Measurements from ENCODE around the gene VPS26C. TPM values are rescaled to one million over a fixed set of nuclear protein-coding genes. Genes with fewer than 3 reads are reported as not detected.

Gene VPS26C
- total and polyA plus RNA-seq, 2 of the 13 experiments (the other 11 are each of a cell fraction or from before 2014, with no cell fraction given): 30.3 to 39.7 TPM

DNA sequence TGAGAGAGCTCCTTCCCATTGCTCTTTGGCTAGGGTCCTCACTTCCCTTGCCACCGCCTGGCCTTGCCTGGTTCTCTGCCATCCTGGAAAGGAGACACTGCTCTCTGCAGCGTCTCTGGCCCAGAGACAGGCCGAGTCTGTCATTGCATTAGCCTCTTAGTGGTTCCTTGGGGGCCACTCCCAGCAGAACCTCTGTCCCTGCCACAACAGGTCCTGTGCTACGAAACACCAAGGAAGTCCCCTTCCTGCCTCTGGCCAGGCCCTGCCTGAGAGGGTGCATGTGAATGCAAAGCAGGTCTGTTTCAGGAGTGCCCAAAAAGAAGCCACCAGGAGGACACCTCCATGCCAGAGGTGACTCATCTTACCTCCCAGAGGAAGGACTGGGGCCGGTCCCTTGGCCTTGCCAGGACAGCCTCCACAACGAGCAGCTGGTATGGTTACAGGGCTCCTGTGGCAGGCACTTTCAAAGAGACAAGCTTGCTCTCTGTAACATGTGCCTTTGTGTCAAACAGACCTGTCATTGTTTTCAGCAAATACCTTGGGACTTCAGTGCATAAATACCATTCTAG is 59.6 kb downstream of the VPS26C start (continued):
- TF ChIP-seq ARID4A (CRISPR knock-in tag; IDR thresholded peaks at IDR 0.05; ENCODE audit: borderline replicate concordance) (0 out of 2 replicates have a peak, but pooled peaks have one; percentile 57), ISL2 (CRISPR knock-in tag; IDR thresholded peaks at IDR 0.05) (no peak), ARID2 (CRISPR knock-in tag; IDR thresholded peaks at IDR 0.05; ENCODE audit: borderline replicate concordance) (no peak), TEAD3 (CRISPR knock-in tag; optimal IDR thresholded peaks at IDR 0.05; ENCODE audit: borderline replicate concordance) (peak; percentile 85), ZNF34 (CRISPR knock-in tag; IDR thresholded peaks at IDR 0.05; ENCODE audit: borderline replicate concordance) (0 out of 2 replicates have a peak, but pooled peaks have one; percentile 45), ZNF296 (CRISPR knock-in tag; conservative IDR thresholded peaks at IDR 0.05) (no peak), MXI1 (IDR thresholded peaks at IDR 0.05; ENCODE audit: borderline replicate concordance, low read depth, low read length) (peak; percentile 89; the same call in 2 of the 3 replicates), ZFY (CRISPR knock-in tag; IDR thresholded peaks at IDR 0.05) (peak; percentile 19; the same call in 1 of the 2 replicates), JUN (CRISPR knock-in tag; IDR thresholded peaks at IDR 0.05) (0 out of 2 replicates have a peak, but pooled peaks have one; percentile 49), SALL1 (CRISPR knock-in tag; IDR thresholded peaks at IDR 0.05) (peak; percentile 33; the same call in 1 of the 2 replicates), ZNF292 (CRISPR knock-in tag; IDR thresholded peaks at IDR 0.05; ENCODE audit: borderline replicate concordance, low read depth) (0 out of 2 replicates have a peak, but pooled peaks have one; percentile 25), ZNF251 (CRISPR knock-in tag; IDR thresholded peaks at IDR 0.05) (no peak), PPARG (CRISPR knock-in tag; conservative IDR thresholded peaks at IDR 0.05) (no peak), ZNF3 (CRISPR knock-in tag; IDR thresholded peaks at IDR 0.05) (no peak), TEAD2 (CRISPR knock-in tag; IDR thresholded peaks at IDR 0.05) (no peak), BCL3 (CRISPR knock-in tag; IDR thresholded peaks at IDR 0.05) (no peak)
- TF ChIP-seq, protein P1, sequence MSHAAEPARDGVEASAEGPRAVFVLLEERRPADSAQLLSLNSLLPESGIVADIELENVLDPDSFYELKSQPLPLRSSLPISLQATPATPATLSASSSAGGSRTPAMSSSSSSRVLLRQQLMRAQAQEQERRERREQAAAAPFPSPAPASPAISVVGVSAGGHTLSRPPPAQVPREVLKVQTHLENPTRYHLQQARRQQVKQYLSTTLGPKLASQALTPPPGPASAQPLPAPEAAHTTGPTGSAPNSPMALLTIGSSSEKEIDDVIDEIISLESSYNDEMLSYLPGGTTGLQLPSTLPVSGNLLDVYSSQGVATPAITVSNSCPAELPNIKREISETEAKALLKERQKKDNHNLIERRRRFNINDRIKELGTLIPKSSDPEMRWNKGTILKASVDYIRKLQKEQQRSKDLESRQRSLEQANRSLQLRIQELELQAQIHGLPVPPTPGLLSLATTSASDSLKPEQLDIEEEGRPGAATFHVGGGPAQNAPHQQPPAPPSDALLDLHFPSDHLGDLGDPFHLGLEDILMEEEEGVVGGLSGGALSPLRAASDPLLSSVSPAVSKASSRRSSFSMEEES (CRISPR knock-in tag; IDR thresholded peaks at IDR 0.05): 0 out of 2 replicates have a peak, but pooled peaks have one; percentile 16
- TF ChIP-seq, protein P2, sequence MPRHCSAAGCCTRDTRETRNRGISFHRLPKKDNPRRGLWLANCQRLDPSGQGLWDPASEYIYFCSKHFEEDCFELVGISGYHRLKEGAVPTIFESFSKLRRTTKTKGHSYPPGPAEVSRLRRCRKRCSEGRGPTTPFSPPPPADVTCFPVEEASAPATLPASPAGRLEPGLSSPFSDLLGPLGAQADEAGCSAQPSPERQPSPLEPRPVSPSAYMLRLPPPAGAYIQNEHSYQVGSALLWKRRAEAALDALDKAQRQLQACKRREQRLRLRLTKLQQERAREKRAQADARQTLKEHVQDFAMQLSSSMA (CRISPR knock-in tag; IDR thresholded peaks at IDR 0.05): no peak
- TF ChIP-seq, protein P3, sequence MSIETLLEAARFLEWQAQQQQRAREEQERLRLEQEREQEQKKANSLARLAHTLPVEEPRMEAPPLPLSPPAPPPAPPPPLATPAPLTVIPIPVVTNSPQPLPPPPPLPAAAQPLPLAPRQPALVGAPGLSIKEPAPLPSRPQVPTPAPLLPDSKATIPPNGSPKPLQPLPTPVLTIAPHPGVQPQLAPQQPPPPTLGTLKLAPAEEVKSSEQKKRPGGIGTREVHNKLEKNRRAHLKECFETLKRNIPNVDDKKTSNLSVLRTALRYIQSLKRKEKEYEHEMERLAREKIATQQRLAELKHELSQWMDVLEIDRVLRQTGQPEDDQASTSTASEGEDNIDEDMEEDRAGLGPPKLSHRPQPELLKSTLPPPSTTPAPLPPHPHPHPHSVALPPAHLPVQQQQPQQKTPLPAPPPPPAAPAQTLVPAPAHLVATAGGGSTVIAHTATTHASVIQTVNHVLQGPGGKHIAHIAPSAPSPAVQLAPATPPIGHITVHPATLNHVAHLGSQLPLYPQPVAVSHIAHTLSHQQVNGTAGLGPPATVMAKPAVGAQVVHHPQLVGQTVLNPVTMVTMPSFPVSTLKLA (IDR thresholded peaks at IDR 0.05): peak; percentile 82
- TF ChIP-seq, protein P4, sequence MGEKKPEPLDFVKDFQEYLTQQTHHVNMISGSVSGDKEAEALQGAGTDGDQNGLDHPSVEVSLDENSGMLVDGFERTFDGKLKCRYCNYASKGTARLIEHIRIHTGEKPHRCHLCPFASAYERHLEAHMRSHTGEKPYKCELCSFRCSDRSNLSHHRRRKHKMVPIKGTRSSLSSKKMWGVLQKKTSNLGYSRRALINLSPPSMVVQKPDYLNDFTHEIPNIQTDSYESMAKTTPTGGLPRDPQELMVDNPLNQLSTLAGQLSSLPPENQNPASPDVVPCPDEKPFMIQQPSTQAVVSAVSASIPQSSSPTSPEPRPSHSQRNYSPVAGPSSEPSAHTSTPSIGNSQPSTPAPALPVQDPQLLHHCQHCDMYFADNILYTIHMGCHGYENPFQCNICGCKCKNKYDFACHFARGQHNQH (CRISPR knock-in tag; IDR thresholded peaks at IDR 0.05): no peak

Measured in HepG2 (cell line).